NK-92 (cell line): Measurements from ENCODE around the gene MEF2B.
"Not testable (repeated sequence)": the region's sequence is repeated elsewhere in the genome, so short reads cannot be mapped to it uniquely, and the experiment has no call there.

ENCODE experiments used
- DNase-seq: peaks from one replicate; lab custom pipeline; 2025; ENCODE audit not compliant: unreplicated experiment; lab: John Stamatoyannopoulos, UW

The MEF2B gene

GRCh38 chr19:19132912-19133311 lies 37.2 kb downstream of the MEF2B start:
- no peak for DNase-seq

- no peak for DNase-seq
These were observed 38.1 kb downstream of the MEF2B start for GRCh38 chr19:19131989-19132388.

- DNase-seq: no peak
These were observed 44.0 kb downstream of the MEF2B start for GRCh38 chr19:19126102-19126501.

- no peak for DNase-seq
These were observed 46.7 kb downstream of the MEF2B start for GRCh38 chr19:19123386-19123785.

- DNase-seq: no peak
These were observed 47.2 kb downstream of the MEF2B start for GRCh38 chr19:19122902-19123301.

GRCh38 chr19:19121371-19121770 lies 48.7 kb downstream of the MEF2B start:
- DNase-seq: no peak

- DNase-seq: no peak
These were observed 49.5 kb downstream of the MEF2B start for GRCh38 chr19:19120308-19121231.

- DNase-seq: no peak
These were observed 50.5 kb downstream of the MEF2B start for GRCh38 chr19:19119325-19120237.

GRCh38 chr19:19115954-19116353 lies 54.1 kb downstream of the MEF2B start:
- DNase-seq: no peak

GRCh38 chr19:19113040-19113626 lies 56.9 kb downstream of the MEF2B start:
- no peak for DNase-seq

GRCh38 chr19:19111967-19112580 lies 58.0 kb downstream of the MEF2B start:
- DNase-seq: no peak

- no peak for DNase-seq
These were observed 58.8 kb downstream of the MEF2B start for GRCh38 chr19:19111136-19111835.

GRCh38 chr19:19110410-19111135 lies 59.5 kb downstream of the MEF2B start:
- DNase-seq: no peak

GRCh38 chr19:19109601-19110000 lies 60.5 kb downstream of the MEF2B start:
- no peak for DNase-seq

GRCh38 chr19:19107654-19108053 lies 62.4 kb downstream of the MEF2B start:
- no peak for DNase-seq

- DNase-seq: not testable (repeated sequence)
These were observed 63.1 kb downstream of the MEF2B start for GRCh38 chr19:19106938-19107337.

GRCh38 chr19:19106056-19106551 lies 64.0 kb downstream of the MEF2B start:
- no peak for DNase-seq

GRCh38 chr19:19105365-19106055 lies 64.6 kb downstream of the MEF2B start:
- DNase-seq: no peak

GRCh38 chr19:19103167-19103566 lies 66.9 kb downstream of the MEF2B start:
- DNase-seq: no peak
